Duodenal mucosa (tissue), 2 donors: ENCODE data around the gene NDUFAF2.

Source experiments
- H3K27ac ChIP-seq: one replicate; pipeline ENCODE4 v1.7.0; 2013; ENCODE audit warnings: low read depth, low read length
- H3K27me3 ChIP-seq, 2 donors: one replicate each; pipeline ENCODE4 v1.7.0; 2013; ENCODE audit warnings: low read length in 2 of 2, control low read depth in 1 of 2; ENCODE audit not compliant: insufficient read depth in 2 of 2, control insufficient read depth in 1 of 2
- H3K36me3 ChIP-seq, 2 donors: one replicate each; pipeline ENCODE4 v1.7.0; 2013; ENCODE audit warnings: low read length in 2 of 2, control low read depth in 1 of 2; ENCODE audit not compliant: insufficient read depth in 2 of 2, control insufficient read depth in 1 of 2
- H3K4me1 ChIP-seq, 2 donors: one replicate each; pipeline ENCODE4 v1.7.0; 2013; ENCODE audit warnings: low read length in 2 of 2, control low read depth in 1 of 2; ENCODE audit not compliant: insufficient read depth in 2 of 2, control insufficient read depth in 1 of 2
- H3K4me3 ChIP-seq, 2 donors: one replicate each; pipeline ENCODE4 v1.7.0; 2013; ENCODE audit warnings: low read length in 2 of 2, low read depth in 1 of 2
- H3K9ac ChIP-seq, 2 donors: one replicate each; pipeline ENCODE4 v1.7.0; 2013; ENCODE audit warnings: low read length in 2 of 2, low read depth in 1 of 2
- H3K9me3 ChIP-seq, 2 donors: one replicate each; pipeline ENCODE4 v1.7.0; 2013; ENCODE audit warnings: low read length in 2 of 2, control low read depth in 1 of 2; ENCODE audit not compliant: control insufficient read depth in 1 of 2

NDUFAF2 gene, protein sequence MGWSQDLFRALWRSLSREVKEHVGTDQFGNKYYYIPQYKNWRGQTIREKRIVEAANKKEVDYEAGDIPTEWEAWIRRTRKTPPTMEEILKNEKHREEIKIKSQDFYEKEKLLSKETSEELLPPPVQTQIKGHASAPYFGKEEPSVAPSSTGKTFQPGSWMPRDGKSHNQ

DNA sequence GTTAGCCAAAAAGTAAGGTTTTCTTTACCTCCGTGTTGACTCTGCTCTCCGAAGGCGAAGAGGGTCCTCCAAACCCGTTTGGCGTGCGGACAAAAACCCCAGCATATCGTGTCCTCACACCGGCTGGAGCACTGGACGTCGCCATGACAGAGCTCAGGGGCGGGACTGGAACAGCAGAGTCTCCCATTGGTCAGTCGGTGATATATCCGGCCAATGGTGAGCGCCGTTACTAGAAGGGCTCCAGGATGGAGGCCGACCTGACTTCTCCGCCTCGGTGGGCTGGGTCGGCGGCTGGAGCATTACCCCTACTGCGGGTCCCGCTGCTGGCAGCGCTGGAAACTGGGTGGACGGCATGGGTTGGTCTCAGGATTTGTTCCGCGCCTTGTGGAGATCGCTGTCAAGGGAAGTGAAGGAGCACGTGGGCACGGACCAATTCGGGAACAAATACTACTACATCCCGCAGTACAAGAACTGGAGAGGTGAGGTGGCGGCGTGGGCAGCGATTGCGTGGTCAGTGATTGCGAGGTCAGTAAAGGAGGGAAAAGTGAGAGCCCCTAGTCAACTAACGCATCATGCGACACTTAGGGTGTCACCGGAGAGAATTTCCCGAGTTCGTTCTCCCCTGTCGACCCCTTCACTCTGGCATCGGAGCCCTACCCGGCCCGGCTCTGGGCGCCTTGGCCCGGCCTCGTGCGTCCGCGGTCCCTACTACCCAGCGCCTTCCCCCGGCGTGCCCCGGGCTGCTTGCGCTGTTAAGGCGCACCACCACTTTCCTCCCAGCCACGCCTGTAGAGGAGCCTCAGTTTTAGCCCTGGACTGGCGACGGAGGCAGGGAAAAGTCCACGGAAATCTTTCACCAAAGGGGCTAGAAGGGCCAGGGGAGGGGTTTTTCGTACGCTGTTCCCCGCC is at the start of gene NDUFAF2, which contains the start of gene ERCC8:
NDUFAF2 (plus strand) TSS at position 302 of the 909 bp plus-strand sequence; CDS start at position 353, 51 bp downstream.
ERCC8 (minus strand) TSS at position 167 of the 909 bp plus-strand sequence; CDS start at position 105, 62 bp downstream.
- H3K9ac ChIP-seq, result peak within 1 kb of the TSS; percentile 76 to 92

DNA sequence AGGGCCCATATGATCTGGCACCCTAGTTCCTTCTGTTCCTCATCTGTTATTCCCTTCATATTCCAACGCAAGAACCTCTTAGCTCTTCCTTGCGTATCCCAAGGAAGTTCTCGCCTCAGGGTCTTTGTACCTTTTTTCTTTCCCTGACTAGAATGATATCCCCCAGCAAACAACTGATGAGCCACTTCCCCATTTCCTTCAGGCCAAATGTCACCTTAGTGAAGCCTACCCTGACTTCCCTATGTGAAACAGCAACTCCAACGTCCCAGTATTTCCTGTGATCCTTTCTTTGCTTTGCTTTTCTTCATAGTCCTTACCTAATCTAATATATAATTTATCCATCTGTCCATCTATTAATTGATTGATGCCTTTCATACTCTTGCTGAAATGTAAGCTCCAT is 48.0 kb upstream of the NDUFAF2 start:
- H3K27me3 ChIP-seq, result no peaks in the 10 kb centered on the region
- no peak overlapping the region for H3K4me3 ChIP-seq
- H3K4me1 ChIP-seq, result no peaks in the 10 kb centered on the region
- H3K9ac ChIP-seq, result no peak overlapping the region
- no peaks in the 10 kb centered on the region for H3K9me3 ChIP-seq
- H3K36me3 ChIP-seq, result peaks cover 3 to 16% of the 10 kb centered on the region in 2 donors
- no peak overlapping the region for H3K27ac ChIP-seq

More for the DNA sequence above, at the start of gene NDUFAF2, which contains the start of gene ERCC8:
- Histone ChIP-seq H3K36me3 (no peaks in the 10 kb centered on the region), H3K27me3 (no peaks in the 10 kb centered on the region), H3K9me3 (no peaks in the 10 kb centered on the region), H3K4me1 (peaks cover 15 to 19% of the 10 kb centered on the region in 2 donors), H3K27ac (peak within 1 kb of the TSS; percentile 65), H3K4me3 (peak within 1 kb of the TSS; percentile 96 to 100)

DNA sequence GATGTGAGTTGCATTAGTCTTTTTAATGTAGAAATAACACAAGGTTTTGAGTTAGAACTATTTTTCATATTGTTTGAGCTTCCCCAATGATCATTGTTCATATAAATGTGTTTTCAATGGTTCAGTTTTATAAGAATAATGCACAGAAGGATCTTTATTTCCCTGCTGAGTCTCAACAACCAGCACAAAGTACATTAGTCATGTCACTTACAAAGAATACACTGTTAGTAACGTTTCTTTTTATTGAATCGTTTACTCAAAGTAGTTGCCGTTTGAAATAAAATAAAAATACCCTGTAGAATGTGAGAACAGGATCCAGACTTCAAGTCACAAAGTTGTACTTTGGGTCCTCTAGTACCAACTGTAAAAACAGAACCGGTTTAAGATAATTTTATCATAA is 41.6 kb upstream of the NDUFAF2 start:
- Histone ChIP-seq H3K4me3 (no peak overlapping the region), H3K27ac (no peak overlapping the region), H3K27me3 (no peaks in the 10 kb centered on the region), H3K9me3 (no peaks in the 10 kb centered on the region), H3K4me1 (no peaks in the 10 kb centered on the region), H3K9ac (no peak overlapping the region), H3K36me3 (peaks cover 0 to 3% of the 10 kb centered on the region in 2 donors)

DNA sequence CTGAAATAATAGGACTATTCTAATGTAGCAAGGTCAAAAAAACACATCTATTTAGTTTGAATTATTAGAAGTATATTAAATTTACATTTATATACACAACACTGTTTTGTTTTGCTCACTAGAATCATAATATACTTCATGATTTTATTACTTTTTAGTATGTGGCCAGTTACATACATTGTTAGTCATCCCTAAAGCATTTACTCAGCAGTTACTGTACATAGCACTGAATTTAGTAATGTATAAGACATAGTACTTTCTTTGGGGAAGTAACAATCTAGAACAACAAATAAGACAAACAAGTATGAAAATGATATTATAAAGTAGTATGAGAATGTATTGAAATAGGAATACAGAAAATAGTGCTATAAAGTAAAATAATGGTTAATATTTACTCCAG is 28.4 kb upstream of the NDUFAF2 start:
- H3K27ac ChIP-seq, result no peak overlapping the region
- peaks cover 3 to 21% of the 10 kb centered on the region in 2 donors for H3K36me3 ChIP-seq
- H3K27me3 ChIP-seq, result no peaks in the 10 kb centered on the region
- no peak overlapping the region for H3K9ac ChIP-seq
- H3K4me1 ChIP-seq, result no peaks in the 10 kb centered on the region
- no peak overlapping the region for H3K4me3 ChIP-seq
- no peaks in the 10 kb centered on the region for H3K9me3 ChIP-seq

DNA sequence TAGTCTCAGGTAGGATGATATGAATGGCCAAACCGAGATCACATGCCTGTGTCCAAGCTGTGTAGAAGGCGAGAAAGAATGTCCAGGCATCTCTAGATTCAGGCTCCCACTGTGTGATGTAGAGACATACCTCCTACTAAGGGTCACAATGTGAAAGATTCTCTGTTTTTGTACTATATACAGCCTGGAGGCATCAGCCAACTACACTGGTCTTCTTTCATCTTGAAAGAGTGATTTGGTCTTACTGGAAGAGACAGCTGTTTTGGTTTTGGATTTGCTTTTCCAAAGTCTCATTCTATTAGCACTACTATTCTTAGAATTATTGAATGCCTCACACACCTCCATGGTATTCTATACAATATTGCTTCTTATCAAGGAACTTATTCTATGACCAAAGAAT is 26.5 kb upstream of the NDUFAF2 start:
- Histone ChIP-seq H3K4me1 (no peaks in the 10 kb centered on the region), H3K4me3 (no peak overlapping the region), H3K27me3 (no peaks in the 10 kb centered on the region), H3K9ac (no peak overlapping the region), H3K36me3 (peaks cover 3 to 21% of the 10 kb centered on the region in 2 donors), H3K27ac (no peak overlapping the region), H3K9me3 (no peaks in the 10 kb centered on the region)

DNA sequence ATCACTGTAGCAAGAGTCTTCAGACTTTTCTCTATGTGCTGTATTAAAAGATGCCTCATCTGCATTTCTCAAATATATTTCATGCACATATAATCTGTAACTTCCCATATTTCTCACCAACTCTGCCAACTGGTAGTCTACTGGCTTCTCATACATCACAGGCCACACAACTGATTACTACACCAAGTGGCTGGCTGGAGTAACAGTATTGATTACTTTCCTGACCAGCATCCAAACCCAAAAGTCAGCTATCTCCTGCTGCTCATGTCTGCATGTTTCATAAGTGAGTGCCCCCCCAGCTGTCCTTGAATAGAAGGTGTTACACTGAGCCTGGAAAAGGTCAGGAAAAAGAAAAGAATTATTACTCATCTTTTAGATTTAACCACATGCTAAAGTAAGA is 17.6 kb upstream of the NDUFAF2 start:
- Histone ChIP-seq H3K27me3 (no peaks in the 10 kb centered on the region), H3K9ac (no peak overlapping the region), H3K27ac (no peak overlapping the region), H3K4me1 (no peaks in the 10 kb centered on the region), H3K9me3 (no peaks in the 10 kb centered on the region), H3K36me3 (peaks cover 5 to 7% of the 10 kb centered on the region in 2 donors), H3K4me3 (no peak overlapping the region)

DNA sequence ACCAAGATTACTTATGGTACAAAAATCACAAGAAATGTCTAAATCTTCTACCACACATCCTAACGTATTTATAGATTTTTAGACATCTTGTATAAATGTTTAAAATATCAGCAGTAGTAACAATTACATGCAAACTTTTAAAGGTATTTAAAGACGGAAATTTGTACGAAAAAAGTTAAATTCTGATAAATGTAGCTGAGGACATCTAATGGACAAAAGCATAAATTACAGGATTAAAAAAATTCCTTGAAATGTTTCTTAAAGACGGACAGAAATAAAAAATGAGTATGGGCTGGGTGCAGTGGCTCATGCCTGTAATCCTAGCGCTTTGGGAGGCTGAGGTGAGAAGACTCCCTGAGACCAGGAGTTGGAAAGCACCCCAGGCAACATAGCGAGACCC is 16.0 kb upstream of the NDUFAF2 start:
- H3K27me3 ChIP-seq, result no peaks in the 10 kb centered on the region
- no peaks in the 10 kb centered on the region for H3K9me3 ChIP-seq
- H3K9ac ChIP-seq, result no peak overlapping the region
- H3K36me3 ChIP-seq, result peaks cover 5 to 7% of the 10 kb centered on the region in 2 donors
- H3K4me3 ChIP-seq, result no peak overlapping the region
- H3K27ac ChIP-seq, result no peak overlapping the region
- no peaks in the 10 kb centered on the region for H3K4me1 ChIP-seq

DNA sequence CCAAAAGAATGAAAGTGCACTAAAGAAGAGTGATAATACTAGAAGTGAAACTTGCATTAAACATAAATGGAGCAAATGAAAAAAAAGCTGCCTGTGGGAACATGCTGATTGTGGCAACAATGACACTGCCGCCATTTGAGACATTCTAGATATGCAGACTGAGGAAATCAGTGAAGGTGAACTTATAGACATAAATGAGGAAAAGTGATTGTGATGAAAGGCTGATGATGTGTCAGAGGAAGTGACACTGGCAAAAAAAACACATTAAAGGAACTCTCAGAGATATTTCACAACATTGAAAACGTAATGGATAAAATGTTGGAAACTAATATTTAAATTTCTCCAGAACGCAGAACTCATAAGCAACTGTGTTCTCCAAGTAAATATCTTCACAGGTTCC is 1.4 kb upstream of the NDUFAF2 start:
- Histone ChIP-seq H3K27me3 (no peaks in the 10 kb centered on the region), H3K4me1 (peaks cover 15 to 19% of the 10 kb centered on the region in 2 donors), H3K9ac (no peak overlapping the region), H3K36me3 (no peaks in the 10 kb centered on the region), H3K4me3 (peak overlapping the region in 1 of 2 donors; percentile 100), H3K9me3 (no peaks in the 10 kb centered on the region), H3K27ac (no peak overlapping the region)

DNA sequence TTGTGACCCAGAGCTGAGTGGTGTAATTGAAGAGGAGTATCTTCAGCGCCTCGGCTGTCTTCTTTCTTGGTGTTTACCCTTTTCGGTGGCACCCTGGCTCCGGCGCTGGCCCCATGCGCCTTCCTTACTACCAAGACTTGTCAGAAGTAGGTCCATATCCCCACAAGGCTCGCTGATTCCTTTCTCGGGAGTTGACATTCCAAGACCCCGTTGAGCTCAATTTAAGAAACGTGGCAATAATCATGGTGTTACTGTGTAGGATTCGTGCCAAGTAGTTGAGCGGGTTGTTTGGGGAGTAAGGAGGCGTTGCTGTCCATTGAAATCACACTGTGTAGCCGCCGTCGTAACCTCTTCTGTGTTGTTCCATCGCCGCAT is 795 bp downstream of the NDUFAF2 start:
- no peaks in the 10 kb centered on the region for H3K36me3 ChIP-seq
- H3K4me1 ChIP-seq, result peaks cover 15 to 19% of the 10 kb centered on the region in 2 donors
- H3K9me3 ChIP-seq, result no peaks in the 10 kb centered on the region
- no peaks in the 10 kb centered on the region for H3K27me3 ChIP-seq
- peak overlapping the region; percentile 96 to 100 for H3K4me3 ChIP-seq
- no peak overlapping the region for H3K27ac ChIP-seq
- peak overlapping the region; percentile 76 to 92 for H3K9ac ChIP-seq

DNA sequence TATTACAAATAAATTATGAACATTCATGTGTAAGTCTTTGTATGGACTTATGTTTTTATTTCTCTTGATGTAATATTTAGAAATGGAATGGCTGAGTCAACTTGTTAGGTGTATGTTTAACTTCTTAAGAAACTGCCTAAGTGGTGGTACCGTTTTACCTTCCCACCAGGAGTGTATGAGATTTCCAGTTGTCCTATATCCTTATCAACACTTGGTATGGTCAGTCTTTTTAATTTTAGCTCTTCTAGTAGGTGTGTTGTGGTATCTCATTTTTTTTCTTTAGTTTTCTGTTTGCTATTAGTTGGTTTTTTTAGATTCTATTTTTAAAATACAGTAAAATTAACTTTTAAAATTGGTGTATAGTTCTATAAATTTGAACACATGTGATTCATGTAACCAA is 3.7 kb downstream of the NDUFAF2 start:
- no peaks in the 10 kb centered on the region for H3K36me3 ChIP-seq
- no peak overlapping the region for H3K27ac ChIP-seq
- no peaks in the 10 kb centered on the region for H3K27me3 ChIP-seq
- peaks cover 12 to 16% of the 10 kb centered on the region in 2 donors for H3K4me1 ChIP-seq
- H3K9me3 ChIP-seq, result no peaks in the 10 kb centered on the region
- no peak overlapping the region for H3K4me3 ChIP-seq
- H3K9ac ChIP-seq, result no peak overlapping the region
